ENCODE measurements around the gene TPCN2. TPM values are rescaled to one million over a fixed set of nuclear protein-coding genes. Genes with fewer than 3 reads are reported as not detected.

Gene TPCN2
- total RNA-seq, 2 experiments from 2014 or later: 16.0 to 17.0 TPM

- ATAC-seq: no peak
- Mint-ChIP-seq H3K27me3 (no peaks in the 10 kb centered on the region), H3K36me3 (ENCODE audit: low read depth) (no peaks in the 10 kb centered on the region), H3K9me3 (no peaks in the 10 kb centered on the region), H3K27ac (no peak overlapping the region), H3K4me3 (no peak overlapping the region), H3K4me1 (ENCODE audit: low read depth) (peaks cover 6% of the 10 kb centered on the region)
- DNase-seq: no peak
- TF ChIP-seq CTCF (IDR thresholded peaks at IDR 0.05): no peak
- intact Hi-C loops (cut with micrococcal nuclease): loop anchor here (5.0 to 10.0 kb wide), 2 partner anchors 193 to 540 kb away; partner anchors contain the start of genes CCND1 and MYEOV
- POLR2A ChIA-PET: interaction anchor here (0.5 to 0.9 kb wide), 2 partner anchors 74 to 540 kb away, joined by 3 read pairs; no protein-coding TSS in a partner anchor
- CTCF ChIA-PET: interaction anchor here (0.6 to 2.6 kb wide), 12 partner anchors 13 to 541 kb away, joined by 3 to 24 read pairs (median 3); no protein-coding TSS in a partner anchor
Measured at GRCh38 chr11:69101792-69102695, 53.3 kb downstream of the TPCN2 start.

GRCh38 chr11:69102732-69103615, 54.2 kb downstream of the TPCN2 start:
- CTCF ChIA-PET: interaction anchor here (0.8 to 2.6 kb wide), 4 partner anchors 12 to 540 kb away, joined by 3 to 24 read pairs (median 3); no protein-coding TSS in a partner anchor
- no peak for TF ChIP-seq CTCF (IDR thresholded peaks at IDR 0.05)
- no peaks in the 10 kb centered on the region for H3K9me3 Mint-ChIP-seq
- DNase-seq: no peak
- H3K4me3 Mint-ChIP-seq: no peak overlapping the region
- H3K27ac Mint-ChIP-seq: no peak overlapping the region
- POLR2A ChIA-PET: interaction anchor here (0.9 kb wide), 1 partner anchor 540 kb away, joined by 3 read pairs; no protein-coding TSS in a partner anchor
- intact Hi-C loops (cut with micrococcal nuclease): loop anchor here (5.0 to 10.0 kb wide), 2 partner anchors 192 to 539 kb away; partner anchors contain the start of genes CCND1 and MYEOV
- no peaks in the 10 kb centered on the region for H3K36me3 Mint-ChIP-seq (ENCODE audit: low read depth)
- peaks cover 6% of the 10 kb centered on the region for H3K4me1 Mint-ChIP-seq (ENCODE audit: low read depth)
- ATAC-seq: no peak
- no peaks in the 10 kb centered on the region for H3K27me3 Mint-ChIP-seq

- H3K27ac Mint-ChIP-seq: no peak overlapping the region
- CTCF ChIA-PET: no interaction called here
Measured at GRCh38 chr11:69104212-69104855, 55.6 kb downstream of the TPCN2 start.

More at GRCh38 chr11:69104212-69104855, 55.6 kb downstream of the TPCN2 start:
- ATAC-seq (no peak), DNase-seq (no peak)
- Mint-ChIP-seq H3K4me1 (ENCODE audit: low read depth) (peaks cover 6% of the 10 kb centered on the region), H3K27me3 (no peaks in the 10 kb centered on the region), H3K4me3 (no peak overlapping the region), H3K9me3 (peaks cover 1% of the 10 kb centered on the region), H3K36me3 (ENCODE audit: low read depth) (peaks cover 2% of the 10 kb centered on the region)
- intact Hi-C loops (cut with micrococcal nuclease): loop anchor here (5.0 to 10.0 kb wide), 2 partner anchors 190 to 538 kb away; partner anchors contain the start of genes CCND1 and MYEOV
- no peak for TF ChIP-seq CTCF (IDR thresholded peaks at IDR 0.05)
- POLR2A ChIA-PET: no interaction called here
